Keratinocyte (primary cell): Measurements from ENCODE around the gene UBR3. TPM values are rescaled to one million over a fixed set of nuclear protein-coding genes. Genes with fewer than 3 reads are reported as not detected.
"Not testable (repeated sequence)": the region's sequence is repeated elsewhere in the genome, so short reads cannot be mapped to it uniquely, and the experiment has no call there.

ENCODE experiments used
- DNase-seq: peaks from one replicate; pipeline ENCODE4 v3.0.0-alpha.2; 2011; ENCODE audit warnings: low read depth, missing footprints, low spot score
- FAIRE-seq: peaks from 2 replicates; lab custom pipeline; 2011; peaks lifted over from hg19 to GRCh38; lab: Jason Lieb, UNC
- H2AFZ ChIP-seq: 2 replicates; pipeline ENCODE4 v1.6.0; 2012; ENCODE audit warnings: low read length, control low read depth, inconsistent platforms; ENCODE audit not compliant: control insufficient read depth
- H3K27ac ChIP-seq: 2 replicates; pipeline ENCODE4 v1.5.1; 2011; ENCODE audit warnings: low read length; ENCODE audit not compliant: control insufficient read depth, insufficient read depth
- H3K27me3 ChIP-seq: 3 replicates; pipeline ENCODE4 v1.6.0; 2011; ENCODE audit warnings: low read length; ENCODE audit not compliant: control insufficient read depth, insufficient read depth; ENCODE audit errors: extremely low read depth
- H3K36me3 ChIP-seq, 2 experiments: 2 replicates in 1 of 2; 3 replicates in 1 of 2; pipeline ENCODE4 v1.5.1; 2011; ENCODE audit warnings: low read length in 2 of 2, mild to moderate bottlenecking in 1 of 2; ENCODE audit not compliant: control insufficient read depth in 2 of 2, insufficient read depth in 2 of 2; ENCODE audit errors: extremely low read depth in 1 of 2
- H3K4me1 ChIP-seq: 3 replicates; pipeline ENCODE4 v1.5.1; 2011; ENCODE audit warnings: low read length; ENCODE audit not compliant: control insufficient read depth, insufficient read depth; ENCODE audit errors: extremely low read depth
- H3K4me2 ChIP-seq: 3 replicates; pipeline ENCODE4 v1.6.0; 2011; ENCODE audit warnings: low read depth, low read length; ENCODE audit not compliant: control insufficient read depth, insufficient read depth; ENCODE audit errors: extremely low read depth
- H3K4me3 ChIP-seq, 3 experiments: fragments of 200-600 bp in 1 of 3; sonication (generic) in 1 of 3; 2 replicates in 2 of 3; 3 replicates in 1 of 3; pipeline ENCODE4 v1.5.1; 2011 to 2016; ENCODE audit warnings: low read length in 3 of 3, mild to moderate bottlenecking in 3 of 3, control low read depth in 2 of 3, inconsistent platforms in 1 of 3, low read depth in 1 of 3, mixed read lengths in 1 of 3, mixed run types in 1 of 3, moderate library complexity in 1 of 3; ENCODE audit not compliant: control insufficient read depth in 2 of 3, insufficient read depth in 2 of 3; ENCODE audit errors: extremely low read depth in 1 of 3
- H3K79me2 ChIP-seq: 2 replicates; pipeline ENCODE4 v1.6.0; 2012; ENCODE audit warnings: low read length; ENCODE audit not compliant: control insufficient read depth, insufficient read depth
- H3K9ac ChIP-seq: 3 replicates; pipeline ENCODE4 v1.6.0; 2011; ENCODE audit warnings: low read length; ENCODE audit not compliant: control insufficient read depth, insufficient read depth; ENCODE audit errors: extremely low read depth
- H3K9me1 ChIP-seq: 3 replicates; pipeline ENCODE4 v1.6.0; 2011; ENCODE audit warnings: low read length; ENCODE audit not compliant: control insufficient read depth, insufficient read depth; ENCODE audit errors: extremely low read depth
- H3K9me3 ChIP-seq: 2 replicates; pipeline ENCODE4 v1.5.1; 2012; ENCODE audit warnings: low read depth, low read length; ENCODE audit not compliant: control insufficient read depth
- H4K20me1 ChIP-seq: 3 replicates; pipeline ENCODE4 v1.6.0; 2011; ENCODE audit warnings: low read length; ENCODE audit not compliant: control insufficient read depth, insufficient read depth; ENCODE audit errors: extremely low read depth
- CTCF ChIP-seq, 3 experiments: IDR thresholded peaks in 1 of 3; conservative IDR thresholded peaks in 1 of 3; optimal IDR thresholded peaks in 1 of 3; 2 replicates in 2 of 3; 3 replicates in 1 of 3; pipeline versions ENCODE3 to v1.5.1; 2011; ENCODE audit warnings: low read length in 3 of 3, mild to moderate bottlenecking in 3 of 3, moderate library complexity in 2 of 3, control low read depth in 1 of 3, inconsistent platforms in 1 of 3; ENCODE audit not compliant: insufficient read depth in 2 of 3; ENCODE audit errors: extremely low read depth in 1 of 3
- EZH2 ChIP-seq: IDR thresholded peaks from one replicate; pipeline ENCODE4 v1.6.1; 2012; ENCODE audit warnings: inconsistent platforms, mild to moderate bottlenecking, low read length, moderate library complexity
- dilution Hi-C: fragments of 300-500 bp; cut with MboI; formaldehyde crosslinking; loops from one replicate; pipeline ENCODE4 v1.7.0; 2020; ENCODE audit warnings: low sequenced_read_pairs; ENCODE audit not compliant: extremely low pct_ligation_motif_present
- polyA plus RNA-seq, 5 experiments: library from polyadenylated mRNA; depleted of rRNA in 3 of 5; stranded (reverse) in 3 of 5; stranded (forward) in 1 of 5; unstranded in 1 of 5; fragments of >200 nt; gene quantifications; 1 replicate in 1 of 5; 2 replicates in 3 of 5; 3 replicates in 1 of 5; pipeline versions ENCODE4 v1.2.1 to v1.2.3, GENCODE V29; 2011 to 2012; ENCODE audit warnings: missing spikeins in 2 of 5, low read depth in 1 of 5, low replicate concordance in 1 of 5

The UBR3 gene
- polyA plus RNA-seq, 1 donor (not counting 4 experiments of a cell fraction or from before 2014, with no cell fraction given) = 14.7 TPM

GRCh38 chr2:169862816-169863215 lies 35.6 kb downstream of the UBR3 start:
- Histone ChIP-seq H3K9me3 (no peaks in the 10 kb centered on the region), H3K9ac (no peak overlapping the region), H3K9me1 (no peaks in the 10 kb centered on the region), H3K27me3 (no peaks in the 10 kb centered on the region), H3K4me2 (no peak overlapping the region), H3K79me2 (peaks cover 21% of the 10 kb centered on the region), H3K36me3 (no peaks in the 10 kb centered on the region), H2AFZ (no peak overlapping the region), H3K4me1 (no peaks in the 10 kb centered on the region), H3K27ac (no peak overlapping the region), H4K20me1 (no peaks in the 10 kb centered on the region), H3K4me3 (no peak overlapping the region)
- TF ChIP-seq CTCF (optimal IDR thresholded peaks at IDR 0.05 in 1 of 3, IDR thresholded peaks at IDR 0.05 in 1 of 3, conservative IDR thresholded peaks at IDR 0.05 in 1 of 3; ENCODE audit: extremely low read depth in 1 of 3, insufficient read depth in 2 of 3, low read length in 3 of 3) (no peak), EZH2 (no peak)
- FAIRE-seq (no peak), DNase-seq (no peak)
- dilution Hi-C loops = no loop called here

GRCh38 chr2:169865492-169865891 lies 38.2 kb downstream of the UBR3 start:
- no peaks in the 10 kb centered on the region for H4K20me1 ChIP-seq
- H3K4me2 ChIP-seq = no peak overlapping the region
- no peak overlapping the region for H2AFZ ChIP-seq
- H3K9me3 ChIP-seq = no peaks in the 10 kb centered on the region
- DNase-seq (no peak), FAIRE-seq (no peak)
- no peak overlapping the region for H3K27ac ChIP-seq
- H3K9ac ChIP-seq = no peak overlapping the region
- dilution Hi-C loops = no loop called here
- H3K9me1 ChIP-seq = no peaks in the 10 kb centered on the region
- no peaks in the 10 kb centered on the region for H3K36me3 ChIP-seq
- no peak for TF ChIP-seq CTCF (optimal IDR thresholded peaks at IDR 0.05 in 1 of 3, IDR thresholded peaks at IDR 0.05 in 1 of 3, conservative IDR thresholded peaks at IDR 0.05 in 1 of 3; ENCODE audit: extremely low read depth in 1 of 3, insufficient read depth in 2 of 3, low read length in 3 of 3)
- no peak for TF ChIP-seq EZH2
- H3K4me3 ChIP-seq = no peak overlapping the region
- no peaks in the 10 kb centered on the region for H3K27me3 ChIP-seq
- H3K79me2 ChIP-seq = peaks cover 18% of the 10 kb centered on the region
- no peaks in the 10 kb centered on the region for H3K4me1 ChIP-seq

GRCh38 chr2:169866230-169866629 lies 39.0 kb downstream of the UBR3 start:
- H3K27ac ChIP-seq, dilution Hi-C loops, H3K36me3 ChIP-seq, DNase-seq, H4K20me1 ChIP-seq, FAIRE-seq, H3K9me1 ChIP-seq, H3K4me3 ChIP-seq, H3K4me1 ChIP-seq, H3K27me3 ChIP-seq, H3K9ac ChIP-seq, H3K4me2 ChIP-seq, H2AFZ ChIP-seq, H3K9me3 ChIP-seq: not testable (repeated sequence)
- peaks cover 13% of the 10 kb centered on the region for H3K79me2 ChIP-seq
